Measurements from ENCODE around the gene MGST2. TPM values are rescaled to one million over a fixed set of nuclear protein-coding genes. Genes with fewer than 3 reads are reported as not detected.
A peak's percentile ranks its signal among the peaks of the same experiment; 100 is the strongest.

Gene MGST2
- total RNA-seq, 2 experiments from 2014 or later: 8.7 to 10.1 TPM

DNA sequence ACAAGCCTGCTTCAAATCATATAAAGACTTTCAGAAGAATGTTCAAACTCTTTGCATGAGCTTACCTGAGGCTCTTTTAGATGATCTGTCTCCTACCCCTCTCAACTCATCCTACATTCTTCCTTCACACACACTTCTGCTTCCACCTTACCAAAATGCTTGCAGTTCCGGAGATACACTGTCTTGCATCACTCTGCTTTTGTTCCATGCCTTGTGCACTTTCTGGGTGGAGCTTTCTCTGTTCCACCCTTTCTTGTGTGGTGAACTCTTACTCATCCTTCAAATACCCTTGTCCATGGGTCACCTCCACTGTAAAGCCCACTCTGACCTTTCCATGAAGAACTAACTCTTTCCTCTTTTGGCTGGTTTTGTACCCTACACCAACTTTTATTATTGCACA lies 18.4 kb upstream of the MGST2 start:
- DNase-seq: no peak
- POLR2A ChIA-PET: no interaction called here
- H3K36me3 Mint-ChIP-seq: no peaks in the 10 kb centered on the region
- no peaks in the 10 kb centered on the region for H3K9me3 Mint-ChIP-seq
- H3K4me1 Mint-ChIP-seq (ENCODE audit: low read depth): peaks cover 3% of the 10 kb centered on the region
- H3K27ac Mint-ChIP-seq: no peak overlapping the region
- intact Hi-C loops (cut with micrococcal nuclease): no loop called here
- CTCF ChIA-PET: interaction anchor here (1.4 to 1.9 kb wide), 2 partner anchors 10 to 44 kb away, joined by 5 to 8 read pairs; no protein-coding TSS in a partner anchor
- H3K4me3 Mint-ChIP-seq: no peak overlapping the region
- peaks cover 1% of the 10 kb centered on the region for H3K27me3 Mint-ChIP-seq

DNA sequence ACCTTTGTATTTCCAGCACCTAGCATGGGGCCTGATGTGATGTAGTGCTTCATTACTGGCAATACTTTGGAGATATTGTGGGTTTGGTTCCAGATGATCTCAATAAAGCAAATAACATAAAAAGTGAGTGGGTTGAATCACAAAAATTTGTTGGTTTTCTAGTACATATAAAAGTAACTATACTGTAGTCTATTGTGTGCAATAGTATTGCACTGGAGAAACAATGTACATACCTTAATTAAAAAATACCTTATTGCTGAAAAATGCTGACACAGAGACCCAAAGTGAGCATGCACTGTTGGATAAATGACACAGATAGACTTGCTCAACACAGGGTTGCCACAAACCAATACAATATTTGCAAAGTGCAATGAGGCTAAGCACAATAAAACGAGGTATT lies 17.7 kb upstream of the MGST2 start:
- no peaks in the 10 kb centered on the region for H3K9me3 Mint-ChIP-seq

DNA sequence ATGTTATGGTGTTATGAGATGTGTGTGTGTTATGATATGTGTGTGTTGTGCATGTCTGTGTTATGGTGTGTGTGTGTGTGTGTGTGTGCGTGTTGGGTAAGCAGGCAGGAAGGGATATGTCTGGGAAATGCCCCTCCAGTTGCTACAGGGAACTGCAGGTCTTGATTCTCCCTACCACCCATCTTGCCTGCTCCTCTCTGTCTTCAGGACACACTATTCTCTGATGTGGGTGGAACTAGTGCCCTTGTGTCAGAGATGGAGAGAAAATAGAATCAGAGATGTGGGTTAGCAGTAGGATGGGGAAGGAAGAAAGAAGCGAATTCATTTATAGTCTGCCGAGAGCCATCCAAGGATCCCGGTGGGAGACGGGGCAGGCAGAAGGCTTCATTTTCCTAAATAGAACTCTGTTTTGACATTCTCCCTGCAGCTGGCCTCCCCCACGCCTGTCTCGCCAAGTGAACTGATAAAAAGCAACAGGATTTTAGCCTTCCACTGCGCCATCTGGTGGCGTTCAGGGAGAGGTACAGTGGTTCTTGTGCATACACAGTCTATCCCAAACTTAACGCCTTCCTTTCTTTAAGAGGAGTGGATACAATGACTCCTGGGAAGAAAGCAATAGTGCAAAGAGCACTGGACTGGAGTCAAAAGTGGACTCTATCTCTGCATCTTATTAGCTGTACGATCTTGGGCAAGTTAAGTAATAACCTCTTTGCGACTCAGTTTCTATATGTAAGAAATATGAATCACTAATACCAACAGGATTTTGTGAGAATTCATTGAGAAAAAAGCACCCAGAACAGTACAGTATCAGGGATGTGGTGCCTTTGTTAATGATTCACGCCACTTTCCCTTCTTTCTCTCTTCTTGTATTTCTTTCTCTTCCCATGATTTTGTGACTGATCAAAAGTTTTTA lies 14.1 kb upstream of the MGST2 start:
- H3K4me1 Mint-ChIP-seq (ENCODE audit: low read depth): peaks cover 4% of the 10 kb centered on the region
- ChIA-PET POLR2A (interaction anchor here (0.6 kb wide), 1 partner anchor 47 kb away, joined by 5 read pairs; no protein-coding TSS in a partner anchor), CTCF (interaction anchor here (0.6 to 7.0 kb wide), 25 partner anchors 8 to 708 kb away, joined by 3 to 114 read pairs (median 3); no protein-coding TSS in a partner anchor)
- peak; percentile 77 for DNase-seq
- H3K27ac Mint-ChIP-seq: no peak overlapping the region
- H3K9me3 Mint-ChIP-seq: no peaks in the 10 kb centered on the region
- H3K4me3 Mint-ChIP-seq: no peak overlapping the region
- peaks cover 5% of the 10 kb centered on the region for H3K27me3 Mint-ChIP-seq
- intact Hi-C loops (cut with micrococcal nuclease): loop anchor here (1.0 to 10.0 kb wide), 5 partner anchors 33 to 567 kb away; no protein-coding TSS in a partner anchor
- no peaks in the 10 kb centered on the region for H3K36me3 Mint-ChIP-seq

More for the DNA sequence above, 17.7 kb upstream of the MGST2 start:
- Mint-ChIP-seq H3K4me1 (ENCODE audit: low read depth) (peaks cover 3% of the 10 kb centered on the region), H3K27ac (no peak overlapping the region), H3K4me3 (no peak overlapping the region), H3K36me3 (no peaks in the 10 kb centered on the region), H3K27me3 (peaks cover 1% of the 10 kb centered on the region)
- ChIA-PET CTCF (interaction anchor here (1.0 kb wide), 1 partner anchor 9 kb away, joined by 3 read pairs; no protein-coding TSS in a partner anchor), POLR2A (no interaction called here)
- no peak for DNase-seq
- intact Hi-C loops (cut with micrococcal nuclease): no loop called here

DNA sequence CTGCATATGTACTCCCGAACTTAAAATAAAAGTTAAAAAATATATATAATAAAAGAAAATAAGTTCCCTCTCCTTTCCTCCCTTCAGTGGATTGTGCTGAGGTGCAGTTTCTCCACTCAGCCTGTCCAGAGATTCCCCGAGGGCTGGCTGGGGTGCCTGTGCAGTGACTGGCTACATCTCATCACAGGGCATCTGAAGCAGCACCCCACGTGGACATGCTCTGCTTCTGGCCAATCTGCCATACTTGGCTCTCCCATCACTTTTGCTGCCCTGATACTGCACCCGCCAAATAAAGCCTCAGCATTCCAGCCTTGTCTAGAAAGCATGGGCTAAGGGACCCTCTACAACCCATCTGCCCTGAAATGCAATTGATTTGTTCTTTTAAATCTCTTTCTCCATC lies 11.1 kb upstream of the MGST2 start:
- Mint-ChIP-seq H3K4me3 (no peak overlapping the region), H3K4me1 (ENCODE audit: low read depth) (peaks cover 29% of the 10 kb centered on the region), H3K9me3 (no peaks in the 10 kb centered on the region), H3K36me3 (no peaks in the 10 kb centered on the region), H3K27ac (no peak overlapping the region), H3K27me3 (peaks cover 7% of the 10 kb centered on the region)
- ChIA-PET CTCF (interaction anchor here (0.6 to 7.0 kb wide), 7 partner anchors 12 to 706 kb away, joined by 3 to 114 read pairs (median 3); partner anchors contain the start of gene MGST2), POLR2A (no interaction called here)
- DNase-seq: no peak
- intact Hi-C loops (cut with micrococcal nuclease): loop anchor here (10.0 kb wide), 1 partner anchor 570 kb away; no protein-coding TSS in a partner anchor

DNA sequence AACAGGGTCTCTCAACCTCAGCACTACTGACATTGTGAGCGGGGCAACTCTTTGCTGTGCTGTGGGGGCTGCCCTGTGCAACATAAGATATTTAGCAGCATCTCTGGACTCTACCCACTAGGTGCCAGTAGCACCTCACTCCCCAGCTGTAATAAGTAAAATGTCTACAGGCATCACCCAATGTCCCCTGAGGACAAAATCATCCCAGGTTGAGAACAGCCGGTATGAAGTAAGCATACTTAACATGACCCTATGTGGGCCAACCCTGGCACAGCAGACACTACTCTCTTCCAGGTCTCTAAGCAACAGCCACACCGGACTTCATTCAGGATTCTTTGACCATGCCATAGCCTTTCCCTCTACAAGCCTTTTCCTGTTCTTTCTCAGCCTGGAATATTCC lies 10.5 kb upstream of the MGST2 start:
- Mint-ChIP-seq H3K27me3 (peaks cover 7% of the 10 kb centered on the region), H3K27ac (no peak overlapping the region), H3K9me3 (no peaks in the 10 kb centered on the region), H3K36me3 (no peaks in the 10 kb centered on the region), H3K4me1 (ENCODE audit: low read depth) (peaks cover 29% of the 10 kb centered on the region), H3K4me3 (no peak overlapping the region)
- ChIA-PET CTCF (interaction anchor here (0.6 to 7.0 kb wide), 6 partner anchors 11 to 705 kb away, joined by 3 to 114 read pairs (median 3); partner anchors contain the start of gene MGST2), POLR2A (no interaction called here)
- intact Hi-C loops (cut with micrococcal nuclease): loop anchor here (5.0 to 10.0 kb wide), 5 partner anchors 82 to 717 kb away; partner anchors contain the start of genes NOCT and SCOC
- peak; percentile 36 for DNase-seq

DNA sequence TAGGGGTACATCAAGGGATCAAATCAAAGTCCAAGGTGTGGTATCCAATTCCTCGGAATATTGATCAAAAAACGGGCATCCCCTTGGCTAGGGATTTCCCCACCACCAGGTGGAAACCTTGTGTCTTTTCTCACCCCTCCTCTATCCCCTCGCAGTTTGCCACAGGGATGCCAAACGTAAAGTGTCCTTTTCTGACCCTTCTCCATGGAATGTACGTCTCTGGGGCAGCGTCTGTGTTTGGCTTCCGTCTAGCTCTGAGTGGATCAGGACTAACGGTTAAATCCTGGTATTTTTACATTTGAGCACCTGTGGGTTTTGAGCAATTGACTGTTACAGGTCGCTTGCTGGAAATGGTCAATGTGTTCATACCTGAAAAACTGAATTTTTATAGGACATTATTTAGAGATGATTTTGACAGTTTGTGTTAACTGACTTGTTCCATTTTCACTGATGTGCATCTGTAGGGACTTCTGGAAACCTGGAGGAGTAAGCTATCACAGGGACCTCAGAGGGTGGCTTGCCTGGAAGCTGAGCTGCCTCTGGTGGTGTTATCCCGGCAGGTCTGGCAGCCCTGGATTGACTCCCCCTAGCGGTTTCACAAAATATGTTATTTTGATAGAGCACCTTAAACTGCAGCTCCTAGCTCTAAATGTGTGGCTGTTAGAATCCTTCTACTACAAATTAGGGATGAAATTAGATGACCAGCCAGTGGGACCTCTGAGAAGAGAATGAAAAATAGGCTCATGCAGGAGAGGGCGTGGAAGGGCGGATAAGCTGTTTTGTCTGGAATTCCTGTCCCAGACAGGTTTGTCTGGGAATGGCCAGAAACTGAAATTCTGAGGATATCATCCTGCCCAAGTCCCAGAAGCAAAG lies 8.8 kb upstream of the MGST2 start:
- H3K36me3 Mint-ChIP-seq: no peaks in the 10 kb centered on the region
- POLR2A ChIA-PET: interaction anchor here (1.9 to 2.1 kb wide), 2 partner anchors 9 to 100 kb away, joined by 6 to 16 read pairs; partner anchors contain the start of genes MGST2 and SETD7
- H3K4me1 Mint-ChIP-seq (ENCODE audit: low read depth): peaks cover 28% of the 10 kb centered on the region
- intact Hi-C loops (cut with micrococcal nuclease): loop anchor here (1.0 to 10.0 kb wide), 14 partner anchors 8 to 715 kb away; partner anchors contain the start of genes MGST2, NAA15, NOCT and RAB33B
- H3K4me3 Mint-ChIP-seq: peak overlapping the region; percentile 61
- peak; percentile 63 for DNase-seq
- H3K9me3 Mint-ChIP-seq: no peaks in the 10 kb centered on the region
- H3K27ac Mint-ChIP-seq: peak overlapping the region; percentile 93
- H3K27me3 Mint-ChIP-seq: peaks cover 7% of the 10 kb centered on the region
- CTCF ChIA-PET: interaction anchor here (0.6 to 3.8 kb wide), 35 partner anchors 9 to 716 kb away, joined by 3 to 25 read pairs (median 3); partner anchors contain the start of genes MGST2, NOCT and SETD7

DNA sequence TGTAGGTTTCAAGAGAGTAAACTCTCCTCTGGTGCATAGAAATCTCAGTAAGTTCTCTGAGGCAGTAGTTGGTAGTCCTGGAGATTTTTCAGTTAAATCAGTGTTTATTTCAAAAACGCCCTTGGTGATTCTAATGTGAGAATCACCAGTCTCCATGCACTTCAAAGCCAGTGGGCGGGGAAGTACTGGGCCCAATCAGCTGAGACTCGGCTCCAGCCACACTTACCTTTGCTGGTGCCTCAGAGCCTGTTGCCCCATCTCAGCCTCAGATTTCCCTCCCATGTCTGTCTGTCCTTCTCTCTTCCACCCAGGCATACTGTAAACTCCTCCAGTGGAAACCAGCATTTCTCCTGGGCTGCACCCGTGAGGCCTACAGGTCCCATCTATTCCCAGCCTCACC lies 7.4 kb upstream of the MGST2 start:
- Mint-ChIP-seq H3K4me3 (peak overlapping the region; percentile 18), H3K4me1 (ENCODE audit: low read depth) (peaks cover 28% of the 10 kb centered on the region), H3K36me3 (no peaks in the 10 kb centered on the region), H3K27ac (peak overlapping the region; percentile 93), H3K9me3 (no peaks in the 10 kb centered on the region), H3K27me3 (peaks cover 7% of the 10 kb centered on the region)
- DNase-seq: peak; percentile 50
- ChIA-PET CTCF (interaction anchor here (0.7 to 3.8 kb wide), 15 partner anchors 8 to 702 kb away, joined by 3 to 25 read pairs (median 6); partner anchors contain the start of genes MGST2, NOCT and SETD7), POLR2A (interaction anchor here (1.9 to 2.1 kb wide), 2 partner anchors 8 to 101 kb away, joined by 6 to 16 read pairs; partner anchors contain the start of genes MGST2 and SETD7)
- intact Hi-C loops (cut with micrococcal nuclease): loop anchor here (1.0 to 10.0 kb wide), 7 partner anchors 79 to 714 kb away; partner anchors contain the start of genes NOCT and SCOC

DNA sequence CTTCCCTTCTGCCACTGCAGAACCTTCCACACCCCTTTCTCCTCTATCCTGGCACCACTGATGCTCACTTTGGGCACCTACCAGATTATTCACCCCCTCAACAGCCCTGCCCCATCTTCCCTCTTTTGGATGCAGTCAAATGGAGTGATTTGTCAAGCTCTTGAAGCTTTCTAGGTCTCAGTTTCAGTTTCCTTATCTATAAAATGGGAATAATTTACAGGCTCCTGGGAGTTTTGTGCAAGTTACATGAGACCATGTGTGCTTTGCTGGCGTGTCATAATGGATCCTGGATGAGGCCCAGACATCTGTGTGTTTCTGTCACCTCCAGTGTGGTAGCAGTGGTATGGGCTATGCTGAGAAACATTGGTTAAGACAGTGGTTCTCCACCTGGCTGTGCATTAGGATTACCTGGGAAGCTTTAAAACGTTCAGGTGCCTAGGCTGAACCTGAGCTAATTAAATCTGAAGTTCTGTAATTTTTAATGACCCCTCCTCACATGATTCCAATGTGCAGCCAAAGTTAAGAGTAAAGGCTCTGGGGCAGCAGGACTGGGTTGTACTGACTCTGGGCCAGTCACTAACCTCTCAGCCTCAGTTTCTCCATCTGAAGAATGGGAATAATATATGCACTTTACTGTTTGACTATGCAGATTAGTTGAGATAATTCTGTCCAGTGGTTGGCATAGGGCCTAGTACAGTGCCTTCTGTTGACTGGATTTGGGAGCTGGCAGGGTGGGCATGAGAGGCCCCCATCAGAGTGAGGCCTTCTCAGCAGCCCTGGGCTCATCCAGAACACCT lies 6.8 kb upstream of the MGST2 start:
- no peaks in the 10 kb centered on the region for H3K9me3 Mint-ChIP-seq
- peaks cover 2% of the 10 kb centered on the region for H3K27me3 Mint-ChIP-seq
- POLR2A ChIA-PET: interaction anchor here (2.1 kb wide), 1 partner anchor 102 kb away, joined by 16 read pairs; the partner anchor contains the start of gene SETD7
- peaks cover 28% of the 10 kb centered on the region for H3K4me1 Mint-ChIP-seq (ENCODE audit: low read depth)
- H3K27ac Mint-ChIP-seq: peak overlapping the region; percentile 93
- CTCF ChIA-PET: interaction anchor here (0.7 to 3.8 kb wide), 5 partner anchors 8 to 701 kb away, joined by 3 to 25 read pairs (median 10); partner anchors contain the start of gene MGST2
- intact Hi-C loops (cut with micrococcal nuclease): loop anchor here (1.0 to 10.0 kb wide), 7 partner anchors 79 to 714 kb away; partner anchors contain the start of genes NOCT and SCOC
- peak; percentile 23 for DNase-seq
- no peaks in the 10 kb centered on the region for H3K36me3 Mint-ChIP-seq
- peak overlapping the region; percentile 14 for H3K4me3 Mint-ChIP-seq

DNA sequence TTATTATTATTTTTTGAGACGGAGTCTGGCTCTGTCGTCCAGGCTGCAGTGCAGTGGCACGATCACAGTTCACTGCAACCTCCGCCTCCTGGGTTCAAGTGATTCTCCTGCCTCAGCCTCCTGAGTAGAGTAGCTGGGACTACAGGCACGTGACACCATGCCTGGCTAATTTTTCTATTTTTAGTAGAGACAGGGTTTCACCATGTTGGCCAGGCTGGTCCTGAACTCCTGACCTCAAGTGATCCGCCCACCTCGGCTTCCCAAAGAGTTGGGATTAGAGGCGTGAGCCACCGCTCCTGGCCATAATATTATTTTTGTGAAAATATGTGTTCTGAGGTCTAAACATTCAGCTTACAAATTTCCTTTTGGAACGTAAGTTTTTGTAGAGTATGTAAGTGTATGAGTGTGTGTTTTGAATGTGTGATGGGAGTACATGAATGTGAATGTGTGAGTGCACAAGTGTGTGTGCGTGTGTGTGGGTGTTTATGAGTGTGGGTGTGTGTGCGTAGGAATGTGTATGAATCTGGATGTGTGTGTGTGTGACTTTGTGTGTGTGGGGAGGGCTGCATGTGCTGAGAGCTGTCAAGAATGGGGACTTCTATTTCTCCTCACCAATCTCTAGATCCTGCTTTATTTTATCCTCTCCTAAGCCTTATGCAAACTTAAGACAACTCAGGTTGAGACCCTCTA lies 5.7 kb upstream of the MGST2 start:
- ChIA-PET CTCF (interaction anchor here (0.8 to 3.8 kb wide), 3 partner anchors 9 to 700 kb away, joined by 3 to 10 read pairs (median 5); no protein-coding TSS in a partner anchor), POLR2A (no interaction called here)
- no peaks in the 10 kb centered on the region for H3K36me3 Mint-ChIP-seq
- H3K27ac Mint-ChIP-seq: no peak overlapping the region
- no peak for DNase-seq
- H3K27me3 Mint-ChIP-seq: peaks cover 2% of the 10 kb centered on the region
- intact Hi-C loops (cut with micrococcal nuclease): loop anchor here (2.0 to 10.0 kb wide), 6 partner anchors 77 to 712 kb away; partner anchors contain the start of genes NOCT and SCOC
- no peak overlapping the region for H3K4me3 Mint-ChIP-seq
- H3K9me3 Mint-ChIP-seq: no peaks in the 10 kb centered on the region
- H3K4me1 Mint-ChIP-seq (ENCODE audit: low read depth): peaks cover 28% of the 10 kb centered on the region

DNA sequence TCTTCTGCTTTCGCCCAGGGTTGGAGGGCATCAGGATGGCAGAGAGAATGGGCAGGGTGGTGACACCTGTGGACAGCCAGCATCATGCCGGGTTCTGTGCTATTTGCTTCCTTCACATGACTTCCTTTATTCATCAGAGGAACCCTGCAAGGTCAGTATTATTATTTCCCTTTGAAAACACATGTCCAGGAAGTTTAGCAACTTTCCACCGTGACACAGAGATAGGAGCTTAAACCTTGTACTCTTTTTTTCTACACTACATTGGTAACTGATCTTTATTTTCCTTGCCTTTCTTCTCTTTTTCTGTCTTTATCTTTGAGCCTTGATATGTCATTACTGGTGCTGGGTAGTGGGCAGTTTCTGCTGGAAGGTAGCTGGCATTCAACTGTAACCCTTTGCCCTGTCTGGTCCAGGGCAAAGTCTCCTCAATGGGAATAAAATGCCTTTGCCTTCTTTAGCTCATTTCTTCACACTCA lies 5.0 kb upstream of the MGST2 start:
- DNase-seq: no peak
- Mint-ChIP-seq H3K27me3 (peaks cover 2% of the 10 kb centered on the region), H3K9me3 (no peaks in the 10 kb centered on the region), H3K27ac (no peak overlapping the region), H3K36me3 (no peaks in the 10 kb centered on the region), H3K4me3 (no peak overlapping the region), H3K4me1 (ENCODE audit: low read depth) (peaks cover 34% of the 10 kb centered on the region)
- ChIA-PET CTCF (interaction anchor here (1.2 kb wide), 1 partner anchor 57 kb away, joined by 5 read pairs; no protein-coding TSS in a partner anchor), POLR2A (no interaction called here)
- intact Hi-C loops (cut with micrococcal nuclease): no loop called here

Measured in activated CD4-positive, alpha-beta memory T cell treated with anti-CD3 and anti-CD28 coated beads for 36 hours (primary cell).